ENCODE data around the gene STK40.

The STK40 gene

DNA sequence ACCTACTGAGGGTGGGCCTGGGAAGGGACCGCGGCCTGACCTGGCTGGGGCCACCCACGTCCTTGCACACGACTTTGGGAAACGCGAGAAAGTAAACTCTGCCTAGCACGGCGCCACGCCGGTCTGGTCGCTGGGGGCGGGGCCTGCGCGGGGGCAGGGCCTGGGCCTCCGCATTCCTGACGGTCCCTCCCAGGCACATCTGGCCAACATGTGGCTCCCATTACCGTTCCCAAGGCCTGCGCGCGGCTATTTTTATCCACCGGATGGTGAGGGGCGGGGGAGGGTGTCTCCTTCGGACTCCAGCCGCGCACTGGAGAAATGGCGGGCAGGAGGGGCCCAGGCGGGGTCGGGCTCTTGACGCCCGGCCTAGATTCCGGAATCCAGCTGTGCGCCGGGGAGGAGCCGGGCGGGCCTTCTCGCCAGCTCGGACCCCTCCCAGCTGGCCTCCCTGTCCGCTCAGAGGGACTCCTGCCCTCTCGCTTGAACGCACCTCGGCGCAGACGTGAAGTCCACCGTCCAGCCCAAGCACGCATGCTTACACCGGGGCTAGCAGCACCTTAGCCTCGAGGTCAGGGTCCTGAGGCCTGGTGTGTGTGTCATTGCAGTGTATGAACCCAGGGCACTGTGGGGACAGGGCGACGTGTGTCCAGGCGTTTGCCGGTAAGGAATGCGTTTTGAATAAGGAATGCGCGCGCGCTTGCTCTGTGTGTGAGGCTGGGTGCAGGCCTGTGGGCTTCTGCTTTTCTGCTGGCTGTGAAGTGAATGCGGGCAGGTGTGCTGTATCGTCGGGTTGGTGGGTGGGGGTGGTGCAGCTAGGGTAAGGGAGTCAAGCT, 64.4 kb downstream of the STK40 start:
- peak in 1 of 56 donors; percentile 28 for DNase-seq

DNA sequence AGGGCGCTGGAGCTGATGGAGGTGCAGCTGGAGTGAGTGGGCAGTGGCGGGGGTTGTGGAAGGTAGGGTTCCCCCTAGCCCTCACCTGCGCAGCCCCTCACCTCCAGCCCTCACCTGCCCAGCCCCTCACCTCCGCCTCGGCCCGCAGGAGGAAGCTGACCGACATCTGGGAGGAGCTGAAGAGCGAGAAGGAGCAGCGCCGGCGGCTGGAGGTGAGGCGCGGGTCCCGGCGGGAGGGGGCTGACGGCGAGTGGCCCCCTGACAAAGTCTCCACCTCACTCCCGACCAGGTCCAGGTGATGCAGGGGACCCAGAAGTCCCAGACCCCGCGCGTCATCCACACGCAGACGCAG, 65.0 kb downstream of the STK40 start:
- no peak for DNase-seq

DNA sequence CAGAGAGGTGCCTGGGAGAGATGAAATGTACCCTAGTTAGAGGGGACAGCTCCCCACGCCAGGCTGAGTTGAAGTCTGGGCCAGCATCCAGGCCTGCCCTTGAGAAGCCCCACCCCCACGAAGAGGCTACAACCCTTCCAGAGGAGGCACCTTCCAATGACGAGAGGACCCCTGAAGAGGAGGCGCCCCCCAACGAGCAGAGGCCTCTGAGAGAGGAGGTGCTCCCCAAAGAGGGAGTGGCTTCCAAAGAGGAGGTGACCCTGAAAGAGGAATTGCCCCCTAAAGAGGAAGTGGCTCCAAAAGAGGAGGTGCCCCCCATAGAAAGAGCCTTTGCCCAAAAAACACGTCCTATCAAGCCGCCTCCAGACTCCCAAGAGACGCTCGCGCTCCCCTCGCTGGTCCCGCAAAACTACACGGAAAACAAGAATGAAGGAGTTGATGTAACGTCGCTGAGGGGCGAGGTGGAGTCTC, 65.4 kb downstream of the STK40 start:
- no peak for DNase-seq

DNA sequence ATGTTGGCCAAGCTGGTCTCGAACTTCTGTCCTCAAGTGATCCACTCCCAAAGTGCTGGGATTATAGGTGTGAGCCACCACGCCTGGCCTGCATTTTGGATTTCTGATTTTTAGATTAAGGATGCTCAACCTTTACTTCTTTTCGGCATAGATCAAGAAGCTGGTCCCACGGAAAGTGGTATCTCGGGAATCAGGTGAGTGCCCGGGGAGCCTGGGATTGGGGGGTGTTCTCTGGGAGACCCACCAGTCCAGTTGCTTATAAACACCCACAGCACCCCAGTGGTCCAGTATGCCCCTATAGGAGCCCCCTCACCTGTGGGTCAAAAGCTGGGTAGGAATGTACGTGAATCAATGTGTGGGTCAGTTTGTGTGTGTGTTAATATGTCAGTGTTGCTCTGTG, 76.3 kb downstream of the STK40 start:
- DNase-seq = no peak

DNA sequence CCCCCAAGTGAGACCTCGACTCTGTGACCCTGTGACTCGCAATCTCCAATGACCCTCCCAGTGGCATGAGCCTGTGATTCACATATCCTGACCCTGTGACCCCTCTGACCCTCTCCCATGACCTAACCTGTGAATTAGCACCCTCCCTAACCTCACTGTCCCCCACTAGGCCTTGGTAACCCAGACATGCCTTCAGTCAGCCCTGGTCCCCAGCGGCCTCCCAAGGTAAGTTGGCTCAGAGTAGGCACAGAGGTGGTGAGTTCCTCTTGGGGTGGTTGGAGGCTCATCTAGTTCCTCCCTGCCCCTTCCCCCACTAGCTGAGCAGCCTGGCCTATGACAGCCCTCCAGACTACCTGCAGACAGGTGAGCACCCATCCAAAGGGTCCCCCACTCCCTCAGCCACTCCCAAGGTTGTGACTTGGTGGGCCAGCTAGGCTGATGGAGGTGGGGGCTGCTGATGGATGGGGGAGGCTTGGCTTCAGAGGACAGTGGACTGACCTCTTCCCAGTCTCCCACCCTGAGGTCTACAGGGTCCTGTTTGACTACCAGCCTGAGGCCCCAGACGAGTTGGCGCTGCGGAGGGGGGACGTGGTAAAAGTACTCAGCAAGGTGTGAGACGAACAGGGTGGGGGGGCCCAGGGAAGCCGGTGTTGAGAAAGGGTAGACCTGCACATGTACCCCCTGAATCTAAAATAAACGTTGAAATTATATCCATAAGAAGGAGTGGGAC, 78.0 kb downstream of the STK40 start:
- no peak for DNase-seq

DNA sequence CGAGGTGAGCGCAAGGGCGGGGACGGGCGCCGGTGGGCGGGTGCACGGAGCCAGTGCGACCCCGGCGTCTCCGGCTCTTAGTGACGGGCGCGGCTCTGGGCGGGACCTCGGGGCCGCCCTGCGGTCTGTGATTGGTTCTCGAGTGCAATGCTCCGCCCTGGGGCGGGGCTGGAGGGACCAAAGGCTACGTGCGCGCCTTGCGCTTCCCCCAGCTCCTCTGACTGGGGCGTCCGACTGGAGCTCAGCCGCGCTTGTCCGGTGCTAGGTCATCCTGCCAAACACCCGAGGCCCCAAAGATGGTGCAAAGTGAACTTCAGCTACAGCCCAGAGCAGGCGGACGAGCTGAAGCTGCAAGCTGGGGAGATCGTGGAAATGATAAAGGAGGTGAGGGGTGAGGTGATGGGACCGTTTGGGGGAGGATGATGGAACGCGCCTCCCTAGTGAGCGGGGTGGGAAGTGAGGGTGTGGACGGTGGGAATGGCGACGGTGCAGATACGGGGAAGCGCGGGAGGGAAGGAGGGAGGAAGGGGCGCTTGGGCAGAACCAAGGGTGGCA, 78.7 kb downstream of the STK40 start:
- DNase-seq = peak in 53 of 56 donors; percentile 19 to 90 (median 71)

DNA sequence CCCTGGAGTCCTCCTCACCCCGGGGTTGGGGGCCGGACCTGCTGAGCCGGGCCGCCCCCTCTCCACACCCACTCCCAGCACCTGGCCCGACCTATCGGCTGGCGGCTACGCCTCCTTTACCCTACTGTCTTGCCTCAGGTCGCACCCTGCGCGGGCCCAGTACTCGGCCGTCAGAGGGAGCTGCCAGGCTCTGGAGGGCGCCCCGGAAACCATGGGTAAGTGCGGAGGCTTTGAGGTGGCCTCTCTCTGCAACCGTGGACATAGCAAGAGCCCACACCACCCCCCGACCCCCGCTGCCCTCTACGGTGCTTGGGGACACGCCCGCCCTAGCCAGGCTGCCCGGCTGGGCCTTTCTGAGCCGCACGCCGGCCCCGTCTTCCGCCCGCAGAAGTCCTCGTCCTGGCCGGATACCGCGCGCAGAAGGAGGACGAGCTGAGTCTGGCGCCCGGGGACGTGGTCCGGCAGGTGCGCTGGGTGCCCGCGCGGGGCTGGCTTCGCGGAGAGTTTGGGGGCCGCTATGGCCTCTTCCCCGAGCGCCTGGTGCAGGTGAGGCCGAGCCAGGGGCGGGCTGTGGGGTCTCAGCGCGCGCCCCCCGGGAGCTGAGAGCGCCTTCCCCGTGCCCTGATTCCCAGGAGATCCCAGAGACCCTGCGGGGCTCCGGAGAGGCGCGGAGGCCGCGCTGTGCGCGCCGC, 79.4 kb downstream of the STK40 start, which contains the start of gene SH3D21:
Gene SH3D21, plus strand, starts transcription at position 159 of the 692 bp plus-strand sequence. Its CDS starts 53 bp downstream, at position 212.
- peak in 2 of 56 donors; percentile 22 to 28 for DNase-seq

DNA sequence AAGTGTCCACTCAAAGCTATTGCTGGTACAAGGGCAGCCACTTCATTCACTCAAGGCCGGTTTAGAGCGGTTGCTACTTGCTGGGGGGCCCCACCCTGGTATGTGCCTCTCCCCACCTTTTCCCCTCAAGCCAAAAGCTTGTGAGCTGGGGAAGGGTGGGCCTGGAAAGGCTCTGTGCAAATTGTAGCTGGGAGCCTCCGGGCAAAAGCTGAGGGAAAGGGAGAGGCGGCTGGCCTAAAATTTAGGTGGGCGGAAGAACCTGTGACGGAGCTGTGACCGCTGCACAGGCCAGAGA, 79.9 kb downstream of the STK40 start:
- no peak for DNase-seq

DNA sequence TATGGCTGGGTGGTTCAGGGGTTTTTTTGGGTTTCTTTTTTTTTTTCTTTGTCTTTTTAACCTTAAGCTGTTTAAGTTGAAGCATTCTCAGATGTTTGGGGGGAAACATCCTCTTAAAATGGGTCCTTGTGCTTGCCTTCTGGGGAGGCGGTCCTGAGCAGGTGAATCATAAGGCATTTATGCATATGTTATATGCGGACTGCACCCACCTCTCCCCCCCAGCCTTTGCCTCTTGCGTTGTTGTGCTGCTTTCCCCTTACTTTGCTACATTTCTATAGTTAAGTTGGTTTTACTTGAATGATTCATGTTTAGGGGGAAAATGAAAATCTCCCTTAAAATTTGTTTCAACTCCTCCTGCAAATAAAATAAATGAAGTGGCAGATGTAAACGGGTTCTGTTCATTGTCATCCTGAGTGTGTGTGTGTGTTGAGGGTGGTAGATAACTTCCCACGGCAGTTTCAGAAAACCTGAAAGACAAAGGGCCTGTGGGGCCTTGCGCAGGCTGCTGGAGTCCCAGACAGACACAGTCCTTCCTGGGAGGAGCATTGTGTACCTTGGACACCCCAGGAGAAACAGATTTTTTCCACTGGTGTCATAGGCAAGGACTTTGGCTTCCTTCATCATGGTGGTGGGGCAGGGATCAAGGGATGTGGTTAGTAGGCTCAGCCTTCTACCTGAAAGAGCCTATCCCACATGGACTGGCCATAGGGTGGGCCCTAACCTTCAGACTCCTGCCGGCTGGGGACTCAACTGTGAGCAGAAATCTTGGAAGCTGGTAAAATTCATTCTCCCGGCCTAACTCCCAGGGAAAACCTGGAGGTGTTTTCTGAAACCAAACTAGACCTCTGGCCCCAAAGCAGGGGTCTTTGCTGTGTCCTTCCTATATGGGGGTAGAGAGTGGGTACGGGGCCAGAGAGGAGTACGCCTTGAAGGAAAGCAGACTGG, 80.5 kb downstream of the STK40 start:
- DNase-seq = no peak

DNA sequence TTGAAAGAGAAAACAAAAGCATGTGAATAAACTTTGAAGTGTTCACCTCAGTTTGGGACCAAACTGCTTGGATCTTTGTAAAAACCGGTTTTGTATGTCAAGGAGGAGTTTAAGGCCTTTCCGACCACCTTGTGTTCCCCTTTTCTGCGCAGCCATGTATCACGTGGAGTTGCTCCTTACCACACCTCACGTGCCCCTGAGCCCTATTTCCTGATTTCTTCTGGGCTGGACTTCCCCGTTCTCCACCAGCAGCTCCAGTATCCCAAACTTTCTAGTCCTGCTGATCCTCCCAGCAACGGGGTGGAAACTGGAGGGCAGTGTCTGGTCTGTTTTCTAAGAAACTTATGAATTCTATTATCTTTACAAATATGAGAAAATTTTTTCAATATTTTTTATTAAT, 81.2 kb downstream of the STK40 start:
- DNase-seq = no peak

DNA sequence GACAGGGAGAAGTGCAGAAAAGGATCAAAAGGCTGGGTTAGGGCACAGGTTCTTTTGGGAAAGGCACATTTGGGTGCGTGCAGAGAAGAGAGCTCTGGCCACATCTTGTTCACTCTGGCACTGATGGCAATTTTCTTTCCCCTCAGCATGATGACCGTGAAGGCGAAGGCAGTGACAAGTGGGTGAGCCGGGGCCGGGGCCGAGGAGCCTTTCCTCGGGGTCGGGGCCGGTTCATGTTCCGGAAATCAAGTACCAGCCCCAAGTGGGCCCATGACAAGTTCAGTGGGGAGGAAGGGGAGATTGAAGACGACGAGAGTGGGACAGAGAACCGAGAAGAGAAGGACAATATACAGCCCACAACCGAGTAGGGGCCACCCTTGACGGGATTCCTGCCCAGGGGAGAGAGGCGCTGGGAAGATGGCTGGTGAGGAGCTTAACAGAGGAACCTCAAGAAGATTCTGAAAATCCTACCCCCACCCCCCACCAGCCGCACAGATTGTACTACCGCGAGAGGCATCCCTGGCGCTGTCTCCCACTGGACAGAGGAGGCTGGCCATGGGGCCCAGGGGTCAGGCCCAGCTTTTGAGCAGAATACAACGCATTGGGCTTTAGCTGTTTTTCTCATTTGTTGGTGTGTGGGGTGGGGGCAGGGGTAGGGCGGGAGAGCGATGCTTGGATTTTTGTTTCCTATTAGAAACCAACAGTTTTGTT, 81.9 kb downstream of the STK40 start:
- DNase-seq = no peak

DNA sequence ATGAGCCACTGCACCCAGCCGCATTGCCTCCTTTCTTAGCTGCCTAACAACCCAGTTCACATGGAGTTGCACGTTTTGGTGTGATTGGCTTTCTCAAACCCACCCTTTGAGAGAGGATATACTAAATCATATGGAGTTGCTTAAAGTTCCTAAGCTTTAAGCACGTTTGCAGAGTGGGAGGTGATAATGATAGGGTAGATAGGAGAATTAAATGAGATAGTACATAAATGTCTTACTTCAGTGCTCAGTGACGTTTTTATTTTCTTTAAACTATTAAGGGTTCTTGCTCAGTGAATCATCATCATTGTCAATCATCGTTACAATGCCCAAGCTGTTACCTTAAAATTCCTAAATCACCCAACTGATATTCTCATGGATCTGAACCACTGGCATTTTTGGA, 82.5 kb downstream of the STK40 start:
- DNase-seq = no peak

DNA sequence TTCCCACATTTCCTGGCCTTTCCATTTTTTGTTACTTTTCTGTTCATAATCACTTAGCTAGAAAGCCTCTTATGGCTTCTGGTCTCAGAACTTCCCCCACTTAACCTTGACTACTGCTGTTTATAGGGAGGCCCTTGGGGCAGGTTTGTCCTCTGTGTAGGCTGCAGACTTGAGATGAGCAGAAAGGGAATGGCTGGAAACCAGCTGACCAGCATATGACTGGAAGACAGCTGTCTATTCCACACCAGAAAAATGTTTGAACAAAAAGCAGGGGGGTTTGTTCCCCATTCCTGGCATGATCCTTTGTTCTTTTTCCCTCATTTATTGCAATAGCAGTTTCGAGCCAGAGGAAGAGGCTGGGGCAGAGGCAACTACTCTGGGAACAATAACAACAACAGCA, 84.5 kb downstream of the STK40 start:
- no peak for DNase-seq

DNA sequence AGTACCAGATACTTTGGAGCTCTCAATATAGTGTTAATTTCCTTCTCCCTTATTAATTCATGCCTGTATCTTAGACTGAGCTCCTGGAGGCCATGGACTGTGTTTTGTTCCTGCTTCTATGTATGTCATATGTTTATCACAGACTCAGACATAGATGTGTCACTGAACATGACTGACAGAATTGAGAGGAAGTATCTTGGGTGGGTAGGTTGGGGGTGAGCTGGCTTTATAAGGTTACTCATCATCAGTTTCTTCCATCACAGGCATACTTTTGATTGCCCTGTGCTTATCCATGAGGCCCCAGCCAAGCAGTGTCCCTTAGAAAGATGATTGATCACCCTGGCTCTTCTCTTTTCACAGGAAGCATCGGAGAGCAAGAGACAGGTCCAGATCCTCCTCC, 85.2 kb downstream of the STK40 start:
- no peak for DNase-seq

DNA sequence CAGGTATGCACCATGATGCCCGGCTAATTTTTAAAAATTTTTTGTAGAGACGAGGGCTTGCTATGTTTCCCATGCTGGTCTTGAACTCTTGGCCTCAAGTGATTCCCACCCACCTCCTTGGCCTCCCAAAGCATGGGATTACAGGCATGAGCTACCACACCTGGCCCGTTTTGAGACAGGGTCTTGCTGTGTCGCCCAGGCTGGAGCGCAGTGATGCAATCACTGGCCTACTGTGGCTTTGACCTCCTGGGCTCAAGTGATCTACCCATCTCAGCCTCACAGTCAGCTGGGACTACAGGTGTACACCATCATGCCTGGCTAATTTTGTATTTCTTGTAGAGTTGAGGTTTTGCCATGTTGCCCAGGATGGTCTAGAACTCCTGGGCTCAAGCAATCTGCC, 87.1 kb downstream of the STK40 start:
- no peak for DNase-seq

DNA sequence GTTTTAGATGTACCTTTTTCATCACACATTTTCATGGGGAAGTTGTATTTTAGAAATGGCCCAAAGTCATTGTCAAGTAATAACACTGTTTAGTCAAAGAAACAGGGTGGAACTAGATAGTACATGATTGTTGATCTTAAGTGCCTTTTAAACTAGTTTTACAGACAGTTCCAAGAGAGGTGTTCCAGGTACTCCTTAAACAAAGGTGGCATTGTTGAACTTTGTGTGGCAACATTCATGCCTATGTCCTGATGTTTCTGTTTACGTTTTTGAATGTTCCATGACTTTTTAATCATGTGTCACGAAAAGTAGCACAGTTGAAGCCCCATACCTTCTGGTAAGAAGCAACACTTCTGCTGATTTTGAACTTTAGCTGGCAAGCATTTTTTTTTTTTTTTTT, 88.7 kb downstream of the STK40 start:
- no peak for DNase-seq

DNA sequence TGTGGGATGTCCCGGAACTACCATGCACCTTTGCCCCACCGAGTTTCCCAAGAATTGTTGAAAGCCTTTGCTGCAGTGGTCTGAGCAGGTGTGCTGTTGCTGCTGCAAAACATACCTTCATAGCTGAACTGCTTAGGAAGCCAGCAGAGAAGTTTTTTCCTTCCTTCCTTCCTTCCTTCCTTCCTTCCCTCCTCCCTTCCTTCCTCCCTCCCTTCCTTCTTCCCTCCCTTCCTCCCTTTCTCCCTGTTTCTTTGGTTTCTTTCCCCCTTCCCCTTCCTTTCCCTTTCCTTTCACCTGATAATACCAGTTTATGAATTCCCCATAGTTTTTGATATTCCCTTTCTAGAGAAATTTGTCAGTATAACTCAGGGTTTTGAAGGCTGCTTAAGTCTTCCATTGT, 90.3 kb downstream of the STK40 start:
- DNase-seq = no peak
